ENCODE measurements around the gene ERICH3. TPM values are rescaled to one million over a fixed set of nuclear protein-coding genes. Genes with fewer than 3 reads are reported as not detected.

ERICH3 gene
- total RNA-seq, 2 donors from 2014 or later, result not detected

Other genes starting within 250 kb of the ERICH3 start
- gene LRRC53, start 161.2 kb downstream of the ERICH3 start, total RNA-seq, result not detected
- gene CRYZ, start 59.3 kb upstream of the ERICH3 start, total RNA-seq, result 10 to 100 TPM in 1 of 2 donors, 1 to 10 TPM in 1; 8.5 to 19.9 TPM
- 10 to 100 TPM; 13.4 to 17.0 TPM for gene TYW3, start 59.4 kb upstream of the ERICH3 start, total RNA-seq